ENCODE results near the gene NRG3.

GRCh38 chr10:82319562-82319961 lies 444.6 kb downstream of the NRG3 start:
- TF ChIP-seq CTCF (tag by site-specific recombination; IDR thresholded peaks at IDR 0.05) (no peak), ZNF341 (tag by site-specific recombination; IDR thresholded peaks at IDR 0.05; ENCODE audit: low read depth) (no peak), ZNF112 (tag by site-specific recombination; IDR thresholded peaks at IDR 0.05) (no peak), ZNF639 (tag by site-specific recombination; IDR thresholded peaks at IDR 0.05) (no peak), ZFP3 (tag by site-specific recombination; IDR thresholded peaks at IDR 0.05; ENCODE audit: low read depth) (no peak), TRIM28 (IDR thresholded peaks at IDR 0.05; ENCODE audit: borderline replicate concordance, low read length) (no peak), SCRT1 (tag by site-specific recombination; IDR thresholded peaks at IDR 0.05; ENCODE audit: borderline replicate concordance) (no peak), TCF7L2 (IDR thresholded peaks at IDR 0.05; ENCODE audit: borderline replicate concordance, low read depth, low read length) (no peak), ZNF10 (tag by site-specific recombination; IDR thresholded peaks at IDR 0.05) (no peak)

Measured in HEK293 (cell line).